ENCODE data around the gene ASIC4. TPM values are rescaled to one million over a fixed set of nuclear protein-coding genes. Genes with fewer than 3 reads are reported as not detected.
A peak's percentile ranks its signal among the peaks of the same experiment; 100 is the strongest.

Gene ASIC4
- total RNA-seq, 6 experiments from 2014 or later: 0.05 to 0.19 (median 0.07) TPM; not detected in 3

- Mint-ChIP-seq H3K9me3 (no peaks in the 10 kb centered on the region), H3K4me1 (ENCODE audit: low read depth) (peaks cover 12% of the 10 kb centered on the region), H3K27me3 (ENCODE audit: insufficient read depth) (peaks cover 2% of the 10 kb centered on the region; the same call in 1 of the 2 replicates), H3K27ac (no peak overlapping the region; the same call in 1 of the 2 replicates), H3K4me3 (no peak overlapping the region), H3K36me3 (ENCODE audit: low read depth) (peaks cover 22% of the 10 kb centered on the region)
- TF ChIP-seq CTCF (IDR thresholded peaks at IDR 0.05): no peak
- DNase-seq: no peak
These were observed 52.4 kb downstream of the ASIC4 start for GRCh38 chr2:219566640-219567039.

GRCh38 chr2:219567131-219567530 is 52.8 kb downstream of the ASIC4 start:
- no peak for DNase-seq
- peaks cover 22% of the 10 kb centered on the region for H3K36me3 Mint-ChIP-seq (ENCODE audit: low read depth)
- no peak overlapping the region for H3K4me3 Mint-ChIP-seq
- peaks cover 17% of the 10 kb centered on the region for H3K4me1 Mint-ChIP-seq (ENCODE audit: low read depth)
- no peak overlapping the region for H3K27ac Mint-ChIP-seq
- H3K9me3 Mint-ChIP-seq: no peaks in the 10 kb centered on the region
- TF ChIP-seq CTCF (IDR thresholded peaks at IDR 0.05): no peak
- peaks cover 5% of the 10 kb centered on the region for H3K27me3 Mint-ChIP-seq (ENCODE audit: insufficient read depth)

- no peaks in the 10 kb centered on the region for H3K9me3 Mint-ChIP-seq
- peaks cover 22% of the 10 kb centered on the region for H3K36me3 Mint-ChIP-seq (ENCODE audit: low read depth)
- no peak overlapping the region for H3K4me3 Mint-ChIP-seq
- TF ChIP-seq CTCF (IDR thresholded peaks at IDR 0.05): no peak
- H3K27me3 Mint-ChIP-seq (ENCODE audit: insufficient read depth): peaks cover 5% of the 10 kb centered on the region
- H3K27ac Mint-ChIP-seq: no peak overlapping the region
- H3K4me1 Mint-ChIP-seq (ENCODE audit: low read depth): peaks cover 17% of the 10 kb centered on the region
- no peak for DNase-seq
These were observed 53.6 kb downstream of the ASIC4 start for GRCh38 chr2:219567791-219568361.

- Mint-ChIP-seq H3K36me3 (ENCODE audit: low read depth) (peaks cover 22% of the 10 kb centered on the region), H3K27ac (no peak overlapping the region), H3K9me3 (no peaks in the 10 kb centered on the region), H3K4me1 (ENCODE audit: low read depth) (peaks cover 17% of the 10 kb centered on the region), H3K4me3 (no peak overlapping the region), H3K27me3 (ENCODE audit: insufficient read depth) (peaks cover 5% of the 10 kb centered on the region)
- TF ChIP-seq CTCF (IDR thresholded peaks at IDR 0.05): no peak
- DNase-seq: no peak
These were observed 54.8 kb downstream of the ASIC4 start for GRCh38 chr2:219569041-219569440.

GRCh38 chr2:219569635-219570034 is 55.4 kb downstream of the ASIC4 start:
- DNase-seq: no peak
- H3K27ac Mint-ChIP-seq: no peak overlapping the region
- no peaks in the 10 kb centered on the region for H3K9me3 Mint-ChIP-seq
- no peak for TF ChIP-seq CTCF (IDR thresholded peaks at IDR 0.05)
- H3K27me3 Mint-ChIP-seq (ENCODE audit: insufficient read depth): peaks cover 5% of the 10 kb centered on the region
- peaks cover 17% of the 10 kb centered on the region for H3K4me1 Mint-ChIP-seq (ENCODE audit: low read depth)
- H3K36me3 Mint-ChIP-seq (ENCODE audit: low read depth): peaks cover 19% of the 10 kb centered on the region
- peak overlapping the region; percentile 76 for H3K4me3 Mint-ChIP-seq

Measured in HFFc6 (cell line).